HG03097 (cell line): ENCODE results near the gene SLC15A3.

Experiments used
- ATAC-seq: cut with Tn5 transposase; IDR thresholded peaks from one replicate; pipeline ENCODE4 v1.9.1; 2021; ENCODE audit not compliant: unreplicated experiment, low FRiP score

The SLC15A3 gene

GRCh38 chr11:60951904-60952741 is at the start of gene SLC15A3:
SLC15A3 (minus strand) TSS chr11:60952176; CDS start chr11:60951551, 625 bp downstream.
- ATAC-seq = peak; percentile 50

- ATAC-seq = no peak
Measured at GRCh38 chr11:61000426-61000825, 48.5 kb upstream of the SLC15A3 start.

- ATAC-seq = no peak
Measured at GRCh38 chr11:60996381-60997138, 44.6 kb upstream of the SLC15A3 start.

- no peak for ATAC-seq
Measured at GRCh38 chr11:60995798-60996197, 43.8 kb upstream of the SLC15A3 start.

- ATAC-seq = no peak
Measured at GRCh38 chr11:60994541-60995080, 42.6 kb upstream of the SLC15A3 start.

GRCh38 chr11:60993615-60994014 is 41.6 kb upstream of the SLC15A3 start:
- ATAC-seq = no peak

GRCh38 chr11:60992842-60993409 is 41.0 kb upstream of the SLC15A3 start:
- no peak for ATAC-seq

- no peak for ATAC-seq
Measured at GRCh38 chr11:60991457-60991856, 39.5 kb upstream of the SLC15A3 start.

GRCh38 chr11:60989093-60989650 is 37.2 kb upstream of the SLC15A3 start:
- no peak for ATAC-seq

GRCh38 chr11:60988658-60989057 is 36.7 kb upstream of the SLC15A3 start:
- no peak for ATAC-seq

GRCh38 chr11:60987577-60988277 is 35.8 kb upstream of the SLC15A3 start:
- no peak for ATAC-seq

GRCh38 chr11:60985991-60986915 is 34.3 kb upstream of the SLC15A3 start:
- ATAC-seq = no peak

GRCh38 chr11:60985501-60985900 is 33.5 kb upstream of the SLC15A3 start:
- ATAC-seq = no peak

GRCh38 chr11:60984636-60985035 is 32.7 kb upstream of the SLC15A3 start:
- ATAC-seq = no peak

GRCh38 chr11:60984149-60984548 is 32.2 kb upstream of the SLC15A3 start:
- ATAC-seq = no peak

- no peak for ATAC-seq
Measured at GRCh38 chr11:60982184-60982583, 30.2 kb upstream of the SLC15A3 start.

- no peak for ATAC-seq
Measured at GRCh38 chr11:60981515-60981914, 29.5 kb upstream of the SLC15A3 start.

- ATAC-seq = no peak
Measured at GRCh38 chr11:60978546-60979380, 26.8 kb upstream of the SLC15A3 start.
